Breast epithelium (tissue), 4 donors: ENCODE results near the gene DYSF. TPM values are rescaled to one million over a fixed set of nuclear protein-coding genes. Genes with fewer than 3 reads are reported as not detected.

Source experiments
- DNase-seq, 2 donors: peaks; one replicate each; pipeline ENCODE4 v3.0.0-alpha.2; 2019; ENCODE audit warnings: low spot score in 2 of 2
- H3K27ac ChIP-seq, 2 donors: fragments of 200-600 bp; sonication (generic) in 1 of 2; one replicate each; pipeline ENCODE4 v1.5.1; 2016 to 2019; ENCODE audit warnings: mild to moderate bottlenecking in 1 of 2
- H3K27me3 ChIP-seq, 2 donors: fragments of 200-600 bp; sonication (generic) in 1 of 2; one replicate each; pipeline versions ENCODE4 v1.5.1 to v1.6.0; 2017 to 2019; ENCODE audit warnings: control low read depth in 1 of 2, mild to moderate bottlenecking in 1 of 2
- H3K36me3 ChIP-seq: fragments of 200-600 bp; one replicate; pipeline ENCODE4 v1.5.1; 2019
- H3K4me1 ChIP-seq, 2 donors: fragments of 200-600 bp; sonication (generic); one replicate each; pipeline ENCODE4 v1.5.1; 2016 to 2019; ENCODE audit warnings: control low read depth in 1 of 2
- H3K4me3 ChIP-seq, 3 donors: fragments of 200-600 bp; sonication (generic); 1 replicate in 2 of 3; 2 replicates in 1 of 3; pipeline ENCODE4 v1.5.1; 2016 to 2019; ENCODE audit warnings: mild to moderate bottlenecking in 3 of 3, moderate library complexity in 2 of 3
- H3K9me3 ChIP-seq, 2 donors: fragments of 200-600 bp; sonication (generic) in 1 of 2; one replicate each; pipeline ENCODE4 v1.5.1; 2016 to 2019; ENCODE audit warnings: control low read depth in 1 of 2
- POLR2A ChIP-seq: fragments of 450-650 bp; IDR thresholded peaks from one replicate; pipeline ENCODE4 v1.6.1; 2016; ENCODE audit warnings: antibody characterized with exemption, mild to moderate bottlenecking, moderate library complexity
- POLR2AphosphoS5 ChIP-seq, 3 donors: sonication (generic); formaldehyde crosslinking; IDR thresholded peaks; one replicate each; pipeline ENCODE4 v1.6.1; 2017; ENCODE audit warnings: antibody characterized with exemption in 3 of 3
- intact Hi-C: fragments of 100-400 bp; cut with DNase I; formaldehyde crosslinking; loops from one replicate; pipeline ENCODE4 v1.15.1; 2023; ENCODE audit warnings: low total_unique reads
- total RNA-seq, 3 donors: library from RNA; depleted of rRNA; stranded (reverse); fragments of >200 nt; gene quantifications; one replicate each; pipeline ENCODE4 v1.1.0, GENCODE V29; 2016
- TF ChIP-seq, protein P1 (sequence below), 3 donors: fragments of 450-650 bp; IDR thresholded peaks; one replicate each; pipeline ENCODE4 v1.5.1; 2016 to 2017; ENCODE audit warnings: antibody characterized with exemption in 3 of 3, mild to moderate bottlenecking in 3 of 3, moderate library complexity in 3 of 3

DYSF gene
- total RNA-seq, 3 donors from 2014 or later, result 3.0 to 15.7 (median 4.8) TPM

GRCh38 chr2:71552356-71552755 is 99.0 kb downstream of the DYSF start:
- no peak for TF ChIP-seq POLR2A
- TF ChIP-seq, protein P1, sequence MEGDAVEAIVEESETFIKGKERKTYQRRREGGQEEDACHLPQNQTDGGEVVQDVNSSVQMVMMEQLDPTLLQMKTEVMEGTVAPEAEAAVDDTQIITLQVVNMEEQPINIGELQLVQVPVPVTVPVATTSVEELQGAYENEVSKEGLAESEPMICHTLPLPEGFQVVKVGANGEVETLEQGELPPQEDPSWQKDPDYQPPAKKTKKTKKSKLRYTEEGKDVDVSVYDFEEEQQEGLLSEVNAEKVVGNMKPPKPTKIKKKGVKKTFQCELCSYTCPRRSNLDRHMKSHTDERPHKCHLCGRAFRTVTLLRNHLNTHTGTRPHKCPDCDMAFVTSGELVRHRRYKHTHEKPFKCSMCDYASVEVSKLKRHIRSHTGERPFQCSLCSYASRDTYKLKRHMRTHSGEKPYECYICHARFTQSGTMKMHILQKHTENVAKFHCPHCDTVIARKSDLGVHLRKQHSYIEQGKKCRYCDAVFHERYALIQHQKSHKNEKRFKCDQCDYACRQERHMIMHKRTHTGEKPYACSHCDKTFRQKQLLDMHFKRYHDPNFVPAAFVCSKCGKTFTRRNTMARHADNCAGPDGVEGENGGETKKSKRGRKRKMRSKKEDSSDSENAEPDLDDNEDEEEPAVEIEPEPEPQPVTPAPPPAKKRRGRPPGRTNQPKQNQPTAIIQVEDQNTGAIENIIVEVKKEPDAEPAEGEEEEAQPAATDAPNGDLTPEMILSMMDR (IDR thresholded peaks at IDR 0.05), result no peak
- TF ChIP-seq POLR2AphosphoS5 (IDR thresholded peaks at IDR 0.05), result no peak
- no peak overlapping the region for H3K4me3 ChIP-seq
- no peaks in the 10 kb centered on the region for H3K9me3 ChIP-seq
- DNase-seq, result no peak
- no peaks in the 10 kb centered on the region for H3K36me3 ChIP-seq
- no peak overlapping the region for H3K27ac ChIP-seq
- intact Hi-C loops, result loop anchor here (10.0 kb wide), 1 partner anchor 582 kb away; no protein-coding TSS in a partner anchor
- H3K27me3 ChIP-seq, result no peaks in the 10 kb centered on the region
- no peaks in the 10 kb centered on the region for H3K4me1 ChIP-seq

- Histone ChIP-seq H3K9me3 (no peaks in the 10 kb centered on the region), H3K36me3 (no peaks in the 10 kb centered on the region), H3K4me1 (no peaks in the 10 kb centered on the region), H3K4me3 (no peak overlapping the region), H3K27ac (no peak overlapping the region), H3K27me3 (no peaks in the 10 kb centered on the region)
- TF ChIP-seq, protein P1 (IDR thresholded peaks at IDR 0.05), result no peak
- TF ChIP-seq POLR2AphosphoS5 (IDR thresholded peaks at IDR 0.05) (no peak), POLR2A (no peak)
- no peak for DNase-seq
- intact Hi-C loops, result loop anchor here (10.0 kb wide), 1 partner anchor 582 kb away; no protein-coding TSS in a partner anchor
Observed at GRCh38 chr2:71552861-71553301, 99.5 kb downstream of the DYSF start.

DNA sequence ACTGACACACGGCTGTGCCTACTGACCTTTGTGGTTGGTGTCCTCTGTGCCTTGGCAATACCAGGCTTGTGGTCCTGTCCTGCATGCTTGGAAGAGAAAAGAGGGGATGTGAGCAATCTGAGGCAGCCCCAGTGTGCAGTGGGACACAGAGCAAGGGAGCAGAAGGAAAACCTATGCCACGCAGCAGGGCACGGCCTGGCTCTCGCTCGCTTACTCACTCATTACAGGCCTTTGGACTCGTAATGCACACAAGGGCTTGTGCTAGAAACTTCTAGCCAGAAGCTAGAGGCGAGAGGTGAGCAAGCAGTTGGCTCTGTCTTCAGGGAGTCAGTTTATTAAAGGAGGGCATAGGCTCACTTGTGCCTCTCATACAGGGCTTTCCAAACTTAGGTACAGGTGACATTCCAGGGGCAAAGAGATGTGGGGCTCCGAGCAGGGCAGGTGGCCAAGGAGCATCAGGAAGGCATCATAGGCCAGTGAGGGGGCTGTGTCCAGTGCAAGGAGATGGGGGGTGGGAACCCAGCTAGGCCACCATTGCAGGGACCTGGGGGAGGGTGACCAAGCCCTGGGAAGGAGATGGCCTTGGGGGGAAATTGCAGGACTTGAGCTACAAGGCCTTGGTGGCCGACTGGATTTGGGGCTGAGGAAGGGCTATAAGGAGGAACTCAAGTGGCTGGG is 100.8 kb downstream of the DYSF start:
- intact Hi-C loops, result loop anchor here (10.0 kb wide), 1 partner anchor 581 kb away; no protein-coding TSS in a partner anchor
- no peak overlapping the region for H3K27ac ChIP-seq
- DNase-seq, result no peak

GRCh38 chr2:71554706-71555056 is 101.3 kb downstream of the DYSF start:
- no peaks in the 10 kb centered on the region for H3K36me3 ChIP-seq
- DNase-seq, result no peak
- intact Hi-C loops, result loop anchor here (10.0 kb wide), 1 partner anchor 580 kb away; no protein-coding TSS in a partner anchor

More for the DNA sequence above, 100.8 kb downstream of the DYSF start:
- Histone ChIP-seq H3K36me3 (no peaks in the 10 kb centered on the region), H3K4me1 (no peaks in the 10 kb centered on the region), H3K4me3 (no peak overlapping the region), H3K9me3 (no peaks in the 10 kb centered on the region), H3K27me3 (no peaks in the 10 kb centered on the region)
- TF ChIP-seq POLR2AphosphoS5 (IDR thresholded peaks at IDR 0.05) (no peak), POLR2A (no peak)
- TF ChIP-seq, protein P1 (IDR thresholded peaks at IDR 0.05), result no peak

More at GRCh38 chr2:71554706-71555056, 101.3 kb downstream of the DYSF start:
- Histone ChIP-seq H3K4me3 (no peak overlapping the region), H3K9me3 (no peaks in the 10 kb centered on the region), H3K4me1 (no peaks in the 10 kb centered on the region), H3K27me3 (no peaks in the 10 kb centered on the region), H3K27ac (no peak overlapping the region)
- TF ChIP-seq POLR2AphosphoS5 (IDR thresholded peaks at IDR 0.05), result no peak
- TF ChIP-seq, protein P1 (IDR thresholded peaks at IDR 0.05), result no peak
- no peak for TF ChIP-seq POLR2A
